ENCODE measurements around the gene TAS1R2.

DNA sequence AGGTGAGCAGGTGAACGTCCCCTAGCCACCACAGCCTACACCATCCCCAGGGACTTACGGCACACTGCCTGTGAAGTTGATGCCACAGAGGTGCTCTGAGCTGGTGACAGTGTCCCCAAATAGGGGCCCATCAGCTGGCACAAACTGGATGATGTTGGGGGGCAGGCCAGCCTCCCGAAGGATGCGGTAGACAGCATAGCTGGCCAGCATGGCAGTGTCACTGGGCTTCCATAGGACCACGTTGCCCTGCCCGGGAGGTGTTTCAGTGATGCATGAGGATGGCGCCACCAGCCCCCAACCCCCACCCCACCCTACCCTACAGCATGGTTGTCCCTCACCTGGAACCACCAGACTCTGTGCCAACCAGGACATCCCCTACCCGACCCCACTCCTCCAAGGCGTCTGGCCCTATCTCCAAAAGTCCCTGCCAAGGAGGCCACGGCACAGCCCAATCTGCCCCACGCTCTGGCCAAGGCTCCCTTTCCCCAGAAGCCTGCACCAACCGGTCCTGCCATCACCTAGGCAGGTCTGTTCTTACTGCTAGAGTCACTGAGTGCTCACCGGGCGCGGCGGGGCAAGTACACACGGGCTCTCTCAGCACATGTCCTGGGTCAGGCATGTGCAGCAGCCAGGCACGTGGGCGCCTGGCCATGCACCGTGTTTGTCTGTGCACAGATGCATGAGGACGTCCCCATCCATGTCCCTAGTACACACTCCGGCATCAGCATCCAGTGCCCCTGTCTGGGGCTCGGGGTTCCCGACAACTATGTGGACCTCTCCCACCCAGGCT, 22.4 kb upstream of the TAS1R2 start:
- TF ChIP-seq, protein P1, sequence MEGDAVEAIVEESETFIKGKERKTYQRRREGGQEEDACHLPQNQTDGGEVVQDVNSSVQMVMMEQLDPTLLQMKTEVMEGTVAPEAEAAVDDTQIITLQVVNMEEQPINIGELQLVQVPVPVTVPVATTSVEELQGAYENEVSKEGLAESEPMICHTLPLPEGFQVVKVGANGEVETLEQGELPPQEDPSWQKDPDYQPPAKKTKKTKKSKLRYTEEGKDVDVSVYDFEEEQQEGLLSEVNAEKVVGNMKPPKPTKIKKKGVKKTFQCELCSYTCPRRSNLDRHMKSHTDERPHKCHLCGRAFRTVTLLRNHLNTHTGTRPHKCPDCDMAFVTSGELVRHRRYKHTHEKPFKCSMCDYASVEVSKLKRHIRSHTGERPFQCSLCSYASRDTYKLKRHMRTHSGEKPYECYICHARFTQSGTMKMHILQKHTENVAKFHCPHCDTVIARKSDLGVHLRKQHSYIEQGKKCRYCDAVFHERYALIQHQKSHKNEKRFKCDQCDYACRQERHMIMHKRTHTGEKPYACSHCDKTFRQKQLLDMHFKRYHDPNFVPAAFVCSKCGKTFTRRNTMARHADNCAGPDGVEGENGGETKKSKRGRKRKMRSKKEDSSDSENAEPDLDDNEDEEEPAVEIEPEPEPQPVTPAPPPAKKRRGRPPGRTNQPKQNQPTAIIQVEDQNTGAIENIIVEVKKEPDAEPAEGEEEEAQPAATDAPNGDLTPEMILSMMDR (IDR thresholded peaks at IDR 0.05): no peak
- TF ChIP-seq POLR2A (IDR thresholded peaks at IDR 0.05) (no peak), POLR2AphosphoS5 (IDR thresholded peaks at IDR 0.05) (no peak)

All from gastroesophageal sphincter (tissue), 3 donors.